Suppressor macrophage (primary cell): Measurements from ENCODE around the gene BOLA2B.
"Not testable (repeated sequence)": the region's sequence is repeated elsewhere in the genome, so short reads cannot be mapped to it uniquely, and the experiment has no call there.

Source experiments
- DNase-seq, 4 experiments: peaks; one replicate each; pipeline ENCODE4 v3.0.0-alpha.2; 2020 to 2022

Gene BOLA2B

DNA sequence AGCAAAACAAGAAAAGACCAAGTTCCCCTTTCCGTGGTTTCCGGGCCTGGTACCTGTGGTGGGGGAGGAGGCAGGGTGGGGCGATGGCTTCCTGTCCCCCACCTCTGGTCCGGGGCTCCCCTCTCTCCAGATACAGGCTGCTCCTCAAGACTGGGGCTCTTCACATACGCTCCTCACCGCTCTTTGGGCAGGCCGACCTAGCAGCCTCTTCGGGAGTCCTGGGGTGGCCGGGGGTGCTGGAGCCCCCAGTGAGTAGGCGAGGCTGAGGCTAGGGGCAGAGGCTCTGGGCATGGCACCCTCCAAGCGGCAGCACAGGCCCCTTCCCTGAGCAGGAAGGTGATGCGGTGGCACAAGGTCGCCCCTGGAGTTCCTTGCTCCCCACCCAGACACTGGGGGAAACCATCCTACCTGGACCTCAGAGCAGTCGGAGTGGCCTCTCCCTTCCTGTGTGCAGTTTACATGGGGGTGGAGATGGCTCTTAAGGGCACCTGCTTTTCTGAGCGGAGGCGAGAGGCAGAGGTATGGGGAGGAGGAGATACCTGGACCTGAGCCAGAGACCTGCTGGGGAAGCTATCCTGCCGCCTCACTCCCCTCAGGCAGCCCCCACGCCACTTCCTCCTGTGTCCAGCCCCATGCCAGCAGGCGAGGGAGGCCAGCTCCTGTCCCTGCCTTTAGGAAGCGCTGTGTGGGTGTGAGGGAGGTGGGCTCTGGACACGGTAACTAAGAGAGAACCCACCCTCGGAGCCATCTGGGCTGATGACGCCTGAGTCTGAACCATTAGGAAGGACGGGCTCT is 9.2 kb downstream of the BOLA2B start:
- DNase-seq: peak; percentile 43 to 72 (median 61)

DNA sequence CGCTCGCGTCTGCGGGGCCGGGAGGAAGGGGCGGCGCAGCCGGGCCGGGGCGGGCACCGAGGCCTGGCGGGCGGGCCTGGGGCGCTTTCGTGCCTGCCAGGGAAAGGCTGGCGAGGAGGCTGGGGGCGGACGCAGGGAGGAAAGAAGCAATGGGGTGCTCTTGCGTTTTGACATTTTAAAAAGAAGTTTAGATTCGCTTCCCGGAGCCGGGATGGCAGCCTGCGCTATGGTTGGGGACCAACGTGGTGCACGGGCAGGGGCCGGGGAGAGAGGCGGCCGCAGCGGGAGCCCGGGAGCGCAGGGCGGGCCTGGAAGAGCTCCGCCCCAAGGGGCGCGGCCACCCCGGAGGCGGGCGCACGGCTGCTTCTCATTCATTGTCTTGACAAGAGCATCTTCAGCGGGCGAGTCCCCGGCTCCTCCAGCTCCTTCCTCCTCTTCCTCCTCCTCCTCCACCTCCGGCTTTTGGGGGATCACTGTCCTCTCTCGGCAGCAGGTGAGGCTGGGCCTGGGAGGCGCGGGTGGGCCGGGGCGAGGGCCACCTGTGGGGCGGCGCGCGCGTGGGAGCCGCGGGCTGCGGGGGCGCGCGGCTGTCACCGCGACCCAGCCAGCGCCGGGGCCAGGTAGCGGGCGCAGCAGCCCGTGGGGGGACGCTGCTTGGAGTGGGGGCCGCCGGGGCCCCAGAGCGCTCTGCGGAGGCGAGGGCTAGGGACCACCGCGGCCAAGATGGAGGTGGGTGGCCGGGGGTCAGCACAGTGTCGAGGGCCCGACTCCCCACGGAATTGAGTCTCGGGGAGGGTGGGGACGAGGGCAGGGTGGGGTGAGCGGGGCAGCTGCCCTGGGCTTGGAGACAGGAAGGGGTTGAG is 10.0 kb downstream of the BOLA2B start, which contains the start of gene CORO1A:
Gene CORO1A (plus strand): TSS at position 370 of the 863 bp plus-strand sequence. CDS start 1,608 bp downstream, outside the sequence.
- DNase-seq: peak; percentile 82 to 95 (median 86)

DNA sequence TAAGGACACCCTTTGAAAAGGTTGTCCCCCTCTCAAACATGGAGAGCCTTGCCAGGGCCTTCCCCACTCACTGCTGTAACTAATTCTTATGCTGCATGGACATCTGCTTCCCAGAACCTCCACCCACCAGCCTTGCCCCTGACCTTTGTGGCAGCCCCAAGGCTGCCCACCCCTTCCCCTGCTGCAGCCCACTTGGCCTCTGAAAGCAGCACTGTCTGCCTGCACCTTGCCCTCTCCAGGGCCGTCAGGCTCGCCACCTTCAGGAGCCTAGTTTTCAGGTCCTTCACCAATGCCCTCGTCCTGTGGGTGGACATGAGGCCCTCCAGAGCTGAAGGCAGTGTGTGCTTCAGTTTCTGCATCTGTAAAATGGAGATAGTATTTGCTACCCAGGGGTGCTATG is 12.7 kb downstream of the BOLA2B start:
- DNase-seq: peak in 2 of 4 experiments; percentile 20 to 27

DNA sequence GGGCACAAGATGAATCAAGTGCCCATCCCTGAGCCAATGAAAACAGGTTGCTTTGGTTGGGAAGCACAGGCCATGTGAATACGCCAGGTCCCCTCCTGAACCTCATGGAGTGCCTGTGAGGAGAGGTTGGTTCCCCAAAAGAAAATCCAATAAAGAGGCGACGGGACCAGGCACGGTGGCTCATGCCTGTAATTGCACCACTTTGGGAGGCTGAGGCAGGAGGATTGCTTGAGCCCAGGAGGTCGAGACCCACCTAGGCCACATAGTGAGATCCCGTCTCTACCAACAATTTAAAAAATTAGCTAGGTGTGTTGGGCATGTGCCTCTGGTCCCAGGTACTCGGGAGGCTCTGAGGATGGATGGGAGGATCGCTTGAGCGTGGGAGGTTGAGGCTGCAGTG is 13.5 kb downstream of the BOLA2B start:
- no peak for DNase-seq

DNA sequence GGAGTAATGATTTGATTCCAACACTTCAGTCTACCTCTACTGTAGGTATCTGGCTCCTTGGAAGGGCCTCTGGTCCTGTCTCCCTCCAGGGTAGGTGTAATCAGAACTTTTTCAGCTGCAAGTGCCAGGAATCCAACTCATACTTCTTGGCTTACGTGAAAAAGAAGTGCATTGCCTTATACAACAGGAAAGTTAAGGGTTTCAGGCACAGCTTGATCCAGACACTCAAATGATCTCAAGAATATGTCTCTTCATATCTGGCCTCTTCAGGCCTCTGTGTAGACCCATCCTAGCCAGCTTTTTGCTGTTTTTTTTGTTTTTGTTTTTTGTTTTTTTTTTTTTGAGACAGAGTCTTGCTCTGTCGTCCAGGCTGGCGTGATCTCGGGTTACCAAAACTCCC is 14.3 kb downstream of the BOLA2B start:
- no peak for DNase-seq

DNA sequence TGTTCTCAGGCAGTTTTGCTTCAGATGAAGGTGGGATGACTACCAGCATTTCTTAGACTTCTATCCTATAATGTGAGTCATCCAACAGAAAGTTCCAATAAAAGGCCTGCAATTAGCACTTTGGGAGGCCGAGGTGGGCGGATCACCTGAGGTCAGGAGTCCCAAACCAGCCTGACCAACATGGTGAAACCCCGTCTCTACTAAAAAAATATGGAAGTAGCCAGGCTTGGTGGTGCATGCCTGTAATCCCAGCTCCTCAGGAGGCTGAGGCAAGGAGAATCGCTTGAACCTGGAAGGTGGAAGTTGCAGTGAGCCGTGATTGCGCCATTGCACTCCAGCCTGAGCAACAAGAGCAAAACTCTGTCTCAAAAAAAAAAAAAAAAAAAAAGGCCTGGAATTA is 16.6 kb downstream of the BOLA2B start:
- DNase-seq: peak; percentile 37 to 66 (median 51)

DNA sequence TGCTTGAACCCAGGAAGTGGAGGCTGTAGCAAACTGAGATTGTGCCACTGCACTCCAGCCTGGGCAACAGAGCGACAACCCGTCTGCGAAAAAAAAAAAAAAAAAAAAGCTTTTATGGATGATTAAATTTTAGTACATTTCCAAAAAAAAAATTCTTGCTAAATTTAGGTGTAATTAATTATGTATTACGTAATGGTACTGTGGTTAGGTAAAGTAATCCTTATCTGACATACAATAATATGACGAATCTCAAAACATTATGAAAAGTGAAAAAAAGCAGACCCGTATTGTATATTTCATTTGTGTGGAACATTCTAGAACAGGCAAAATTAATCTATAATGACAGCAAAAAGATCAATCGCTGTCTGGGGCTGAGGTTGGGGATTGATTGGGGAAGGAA is 20.4 kb downstream of the BOLA2B start:
- DNase-seq: no peak

DNA sequence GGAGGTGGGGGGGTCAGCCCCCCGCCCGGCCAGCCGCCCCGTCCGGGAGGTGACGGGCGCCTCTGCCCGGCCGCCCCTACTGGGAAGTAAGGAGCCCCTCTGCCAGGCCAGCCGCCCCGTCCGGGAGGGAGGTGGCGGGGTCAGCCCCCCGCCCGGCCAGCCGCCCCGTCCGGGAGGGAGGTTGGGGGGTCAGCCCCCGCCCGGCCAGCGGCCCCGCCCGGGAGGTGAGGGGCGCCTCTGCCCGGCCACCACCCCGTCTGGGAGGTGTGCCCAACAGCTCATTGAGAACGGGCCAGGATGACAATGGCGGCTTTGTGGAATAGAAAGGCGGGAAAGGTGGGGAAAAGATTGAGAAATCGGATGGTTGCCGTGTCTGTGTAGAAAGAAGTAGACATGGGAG is 23.3 kb downstream of the BOLA2B start:
- not testable (repeated sequence) for DNase-seq

DNA sequence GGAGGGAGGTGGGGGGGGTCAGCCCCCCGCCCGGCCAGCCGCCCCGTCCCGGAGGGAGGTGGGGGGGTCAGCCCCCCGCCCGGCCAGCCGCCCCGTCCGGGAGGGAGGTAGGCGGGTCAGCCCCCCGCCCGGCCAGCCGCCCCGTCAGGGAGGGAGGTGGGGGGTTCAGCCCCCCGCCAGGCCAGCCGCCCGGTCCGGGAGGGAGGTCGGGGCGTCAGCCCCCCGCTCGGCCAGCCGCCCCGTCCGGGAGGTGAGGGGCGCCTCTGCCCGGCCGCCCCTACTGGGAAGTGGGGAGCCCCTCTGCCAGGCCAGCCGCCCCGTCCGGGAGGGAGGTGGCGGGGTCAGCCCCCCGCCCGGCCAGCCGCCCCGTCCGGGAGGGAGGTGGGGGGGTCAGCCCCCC is 24.1 kb downstream of the BOLA2B start:
- not testable (repeated sequence) for DNase-seq

DNA sequence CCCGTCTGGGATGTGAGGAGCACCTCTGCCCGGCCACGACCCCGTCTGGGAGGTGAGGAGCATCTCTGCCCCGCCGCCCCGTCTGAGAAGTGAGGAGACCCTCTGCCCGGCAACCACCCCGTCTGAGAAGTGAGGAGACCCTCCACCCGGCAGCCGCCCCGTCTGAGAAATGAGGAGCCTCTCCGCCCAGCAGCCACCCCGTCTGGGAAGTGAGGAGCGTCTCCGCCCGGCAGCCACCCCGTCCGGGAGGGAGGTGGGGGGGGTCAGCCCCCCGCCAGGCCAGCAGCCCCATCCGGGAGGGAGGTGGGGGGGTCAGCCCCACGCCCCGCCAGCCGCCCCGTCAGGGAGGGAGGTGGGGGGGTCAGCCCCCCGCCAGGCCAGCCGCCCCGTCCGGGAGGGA is 24.7 kb downstream of the BOLA2B start:
- DNase-seq: not testable (repeated sequence)

DNA sequence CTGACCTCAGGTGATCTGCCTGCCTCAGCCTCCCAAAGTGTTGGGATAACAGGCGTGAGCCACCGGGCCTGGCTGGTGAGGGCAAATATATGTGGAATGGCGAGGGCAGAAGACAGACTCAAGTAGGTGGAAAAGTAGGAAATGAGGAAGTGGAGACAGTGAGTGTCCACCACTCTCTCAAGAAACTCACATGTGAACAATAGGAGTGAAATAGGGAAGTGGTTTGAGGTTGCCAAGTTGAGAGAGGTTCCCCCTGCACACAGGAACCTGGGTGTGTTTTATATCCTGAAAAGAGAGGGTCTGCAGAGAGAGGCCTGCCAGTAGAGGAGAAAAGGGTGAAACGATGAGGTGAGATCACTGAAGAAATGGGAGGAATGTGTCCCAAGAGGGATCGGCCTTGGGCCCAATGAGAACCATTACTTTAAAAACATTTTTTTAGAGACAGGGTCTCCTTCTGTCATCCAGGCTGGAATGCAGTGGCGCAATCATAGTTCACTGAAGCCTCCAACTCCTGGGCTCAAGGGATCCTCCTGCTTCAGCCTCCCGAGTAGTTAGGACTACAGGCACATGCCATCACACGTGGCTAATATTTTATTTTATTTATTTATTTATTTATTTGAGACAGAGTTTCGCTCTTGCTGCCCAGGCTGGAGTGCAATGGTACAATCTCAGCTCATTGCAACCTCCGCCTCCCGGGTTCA is 27.1 kb downstream of the BOLA2B start:
- DNase-seq: peak; percentile 75 to 94 (median 84)

DNA sequence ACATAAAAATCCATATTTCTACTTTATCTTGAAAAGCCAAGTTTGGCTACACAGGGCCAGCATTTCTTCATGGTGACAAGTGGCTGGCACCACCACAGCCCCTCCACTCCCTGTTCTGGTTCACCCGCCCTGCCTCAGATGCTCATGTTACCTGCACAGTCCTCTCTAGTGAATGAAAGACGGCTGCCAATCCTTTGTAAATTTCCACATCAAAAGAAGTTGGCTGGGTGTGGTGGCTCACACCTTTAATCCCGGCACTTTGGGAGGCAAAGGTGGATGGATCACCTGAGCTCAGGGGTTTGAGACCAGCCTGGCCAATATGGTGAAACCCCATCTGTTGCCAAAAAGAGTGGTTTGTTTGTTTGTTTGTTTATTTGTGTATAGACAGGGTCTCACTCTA is 29.9 kb downstream of the BOLA2B start:
- DNase-seq: no peak

DNA sequence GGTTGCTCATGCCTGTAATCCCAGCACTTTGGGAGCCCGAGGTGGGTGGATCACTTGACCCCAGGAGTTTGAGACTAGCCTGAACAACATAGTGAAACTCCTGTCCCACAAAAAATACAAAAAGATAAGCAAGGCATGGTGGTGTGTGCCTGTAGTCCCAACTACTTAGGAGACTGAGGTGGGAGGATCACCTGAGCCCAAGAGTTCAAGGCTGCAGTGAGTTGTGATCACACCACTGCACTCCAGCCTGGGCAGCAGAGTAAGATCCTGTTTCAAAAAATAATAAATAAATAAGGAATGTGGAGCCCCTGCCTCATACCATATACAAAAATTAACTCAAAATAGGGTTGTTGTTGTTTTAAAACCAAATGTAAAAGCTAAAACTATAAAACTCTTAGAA is 36.3 kb downstream of the BOLA2B start:
- DNase-seq: no peak

DNA sequence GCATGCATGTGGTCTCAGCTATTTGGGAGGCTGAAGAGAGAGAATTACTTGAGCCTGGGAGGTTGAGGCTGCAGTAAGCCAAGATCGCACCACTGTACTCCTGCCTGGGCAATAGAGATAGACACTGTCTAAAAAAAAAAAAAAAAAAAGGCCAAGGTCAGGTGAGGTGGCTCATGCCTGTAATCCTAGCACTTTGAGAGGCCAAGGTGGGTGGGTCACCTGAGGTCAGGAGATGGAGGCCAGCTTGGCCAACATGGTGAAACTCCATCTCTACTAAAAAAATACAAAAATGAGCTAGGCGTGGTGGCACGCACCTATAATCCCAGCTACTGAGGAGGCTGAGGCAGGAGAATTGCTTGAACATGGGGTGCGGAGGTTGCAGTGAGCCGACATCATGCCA is 38.3 kb downstream of the BOLA2B start:
- DNase-seq: no peak

DNA sequence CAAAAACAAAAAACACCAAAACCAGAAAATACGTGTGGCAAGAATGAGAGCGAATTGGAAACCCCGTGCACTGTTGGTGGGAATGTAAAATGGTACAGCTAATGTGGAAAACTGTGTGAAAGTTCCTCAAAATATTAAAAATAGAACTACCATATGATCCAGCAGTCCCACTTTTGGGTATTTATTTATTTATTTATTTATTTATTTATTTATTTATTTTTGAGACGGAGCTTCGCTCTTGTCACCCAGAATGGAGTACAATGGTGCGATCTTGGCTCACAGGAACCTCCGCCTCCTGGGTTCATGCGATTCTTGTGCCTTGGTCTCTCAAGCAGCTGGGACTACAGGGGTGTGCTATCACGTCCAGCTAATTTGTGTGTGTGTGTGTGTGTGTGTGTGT is 40.9 kb downstream of the BOLA2B start:
- DNase-seq: no peak

DNA sequence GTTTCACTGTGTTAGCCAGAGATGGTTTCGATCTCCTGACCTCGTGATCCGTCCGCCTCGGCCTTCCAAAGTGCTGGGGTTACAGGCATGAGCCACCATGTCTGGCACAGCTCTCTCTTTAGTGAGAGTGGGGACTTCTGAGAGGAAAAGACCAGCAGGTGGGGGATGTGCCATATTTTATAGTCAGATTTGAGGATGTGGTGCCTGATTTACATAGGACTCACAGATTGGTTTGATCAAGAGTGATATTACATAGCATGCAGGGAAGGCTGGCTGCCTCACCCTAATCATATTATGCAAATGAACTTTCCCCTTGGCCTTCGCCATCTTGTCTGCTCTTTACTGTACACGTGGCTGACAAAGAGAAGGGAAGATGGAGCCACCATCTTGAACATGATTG is 42.4 kb downstream of the BOLA2B start:
- DNase-seq: no peak

DNA sequence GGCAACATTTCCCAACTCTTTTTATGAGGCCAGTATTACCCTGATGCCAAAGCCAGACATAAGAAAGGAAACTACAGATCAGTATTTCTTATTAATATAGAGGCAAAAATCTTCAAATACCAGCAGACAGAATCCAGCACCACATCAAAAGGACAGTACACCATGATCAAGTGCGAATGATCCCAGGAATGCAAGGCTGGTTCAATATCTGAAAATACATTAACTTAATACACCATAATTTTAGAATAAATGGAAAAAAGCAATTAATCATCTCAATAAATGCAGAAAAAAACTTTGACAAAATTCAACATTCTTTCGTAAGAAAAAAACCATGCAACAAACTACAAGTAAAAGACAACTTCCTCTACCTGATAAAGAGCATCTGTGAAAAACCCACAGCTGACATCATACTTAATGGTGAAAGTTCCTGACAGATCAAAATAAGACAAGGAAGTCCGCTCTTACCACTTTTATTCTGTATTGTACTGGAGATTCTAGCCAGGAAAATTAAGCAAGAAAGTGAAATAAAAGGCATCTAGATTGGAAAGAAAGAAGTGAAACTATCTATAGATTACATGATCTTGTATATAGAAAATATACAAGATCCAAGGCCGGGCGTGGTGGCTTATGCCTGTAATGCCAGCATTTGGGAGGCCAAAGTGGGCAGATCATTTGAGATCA is 44.1 kb downstream of the BOLA2B start:
- DNase-seq: peak; percentile 33 to 88 (median 68)

DNA sequence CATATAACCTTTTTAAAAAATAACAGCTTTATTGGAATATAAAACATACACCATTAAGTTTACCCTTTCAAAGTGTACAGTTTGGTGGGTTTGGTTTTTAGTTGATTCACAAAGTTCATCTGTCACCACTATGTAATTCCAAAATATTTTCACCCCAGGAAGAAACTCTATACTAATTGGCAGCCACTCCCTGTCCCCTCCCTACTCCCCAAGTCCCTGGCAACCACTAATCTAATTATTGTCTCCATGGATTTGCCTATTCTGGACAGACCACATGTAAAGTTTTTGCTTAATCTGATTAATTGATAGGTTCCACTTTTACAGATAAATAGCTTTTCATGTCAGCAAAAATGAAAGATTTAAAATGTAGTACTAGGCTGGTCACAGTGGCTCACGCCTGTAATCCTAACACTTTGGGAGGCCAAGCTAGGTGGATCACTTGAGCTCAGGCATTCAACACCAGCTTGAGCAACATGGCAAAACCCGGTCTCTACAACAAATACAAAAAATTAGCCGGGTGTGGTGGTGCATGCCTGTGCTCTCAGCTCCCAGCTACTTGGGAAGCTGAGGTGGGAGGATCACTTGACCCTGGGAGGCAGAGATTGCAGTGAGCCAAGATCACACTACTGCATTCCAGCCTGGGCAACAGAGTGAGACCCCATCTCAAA is 45.5 kb downstream of the BOLA2B start:
- DNase-seq: no peak

DNA sequence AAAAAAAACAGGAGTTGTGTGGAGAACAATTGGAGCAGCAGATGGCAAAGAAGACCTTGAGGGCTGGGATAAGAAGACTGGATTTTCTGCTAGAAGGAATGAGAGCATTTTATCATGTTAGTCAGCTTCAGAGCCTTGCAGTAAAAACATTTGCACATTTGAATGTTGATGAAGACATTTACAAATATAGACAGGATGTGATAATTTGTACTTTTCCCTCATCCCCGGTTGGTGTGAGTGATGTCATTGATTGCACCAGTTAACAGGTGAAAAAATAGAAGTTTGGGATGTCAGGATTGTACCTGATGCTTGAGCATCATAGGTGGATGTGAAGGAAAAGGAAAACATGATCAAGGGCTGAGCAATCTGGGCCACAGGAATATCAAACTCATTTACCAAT is 47.8 kb downstream of the BOLA2B start:
- DNase-seq: no peak

DNA sequence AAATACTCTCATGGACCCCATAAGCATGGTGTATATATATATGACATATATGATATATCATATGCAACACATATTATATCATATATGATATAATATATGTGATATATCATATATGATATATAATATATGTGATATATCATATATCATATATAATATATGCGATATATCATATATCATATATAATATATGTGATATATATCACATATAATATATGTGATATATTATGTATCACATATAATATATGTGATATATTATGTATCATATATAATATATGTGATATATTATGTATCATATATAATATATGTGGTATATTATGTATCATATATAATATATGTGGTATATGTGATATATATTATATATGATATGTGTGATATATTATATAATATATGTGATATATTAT is 48.5 kb downstream of the BOLA2B start:
- no peak for DNase-seq

DNA sequence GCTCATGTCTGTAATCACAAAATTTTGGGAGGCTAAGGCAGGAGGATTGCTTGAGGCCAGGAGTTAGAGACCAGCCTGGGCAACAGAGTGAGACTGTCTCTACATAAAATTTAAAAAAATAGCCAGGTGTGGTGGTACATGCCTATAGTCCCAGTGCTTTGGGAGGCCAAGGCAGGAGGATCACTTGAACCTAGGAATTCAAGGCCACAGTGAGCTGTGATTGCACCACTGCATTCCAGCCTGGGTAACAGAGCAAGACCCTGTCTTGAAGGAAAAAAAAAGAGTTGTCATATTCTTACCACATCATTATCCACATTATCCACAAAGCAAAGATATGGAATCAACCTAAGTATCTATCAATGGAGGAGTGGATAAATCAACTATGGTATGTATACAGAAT is 49.4 kb downstream of the BOLA2B start:
- no peak for DNase-seq

DNA sequence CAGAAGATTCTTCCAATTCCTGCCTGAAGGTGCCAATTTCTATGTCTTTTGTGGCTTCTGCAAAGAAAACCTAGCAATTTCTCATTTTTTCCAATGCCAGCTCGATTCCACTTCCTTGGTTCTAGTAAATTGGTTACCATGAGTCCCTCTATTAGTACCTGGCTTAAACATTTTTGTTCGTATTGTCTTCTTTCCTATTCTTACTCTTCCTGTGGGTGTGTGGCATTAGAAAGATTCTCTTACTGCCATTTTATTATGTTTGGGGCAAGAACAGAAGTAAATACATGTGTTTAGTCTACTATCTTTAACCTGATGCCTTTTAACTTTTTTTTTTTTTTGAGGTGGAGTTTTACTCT is 50.1 kb downstream of the BOLA2B start:
- no peak for DNase-seq
